HUES48 (cell line): Measurements from ENCODE around the gene IL36B.

ENCODE experiments used
- H3K27ac ChIP-seq: one replicate; pipeline ENCODE4 v1.7.0; 2013; ENCODE audit warnings: low read depth, low read length, inconsistent platforms
- H3K27me3 ChIP-seq: 2 replicates; pipeline ENCODE4 v1.6.1; 2013; ENCODE audit warnings: mild to moderate bottlenecking, low read length; ENCODE audit not compliant: control insufficient read depth, insufficient read depth
- H3K36me3 ChIP-seq: 2 replicates; pipeline ENCODE4 v1.6.1; 2013; ENCODE audit warnings: low read length; ENCODE audit not compliant: control insufficient read depth, insufficient read depth
- H3K4me1 ChIP-seq: 2 replicates; pipeline ENCODE4 v1.6.1; 2013; ENCODE audit warnings: mild to moderate bottlenecking, low read length; ENCODE audit not compliant: control insufficient read depth, insufficient read depth
- H3K4me3 ChIP-seq: 2 replicates; pipeline ENCODE4 v1.5.1; 2013; ENCODE audit warnings: mild to moderate bottlenecking, low read depth, low read length
- H3K9ac ChIP-seq: 2 replicates; pipeline ENCODE4 v1.6.1; 2013; ENCODE audit warnings: mild to moderate bottlenecking, low read depth, low read length, moderate library complexity
- H3K9me3 ChIP-seq: 2 replicates; pipeline ENCODE4 v1.6.1; 2013; ENCODE audit warnings: low read length; ENCODE audit not compliant: control insufficient read depth, insufficient read depth

The IL36B gene

DNA sequence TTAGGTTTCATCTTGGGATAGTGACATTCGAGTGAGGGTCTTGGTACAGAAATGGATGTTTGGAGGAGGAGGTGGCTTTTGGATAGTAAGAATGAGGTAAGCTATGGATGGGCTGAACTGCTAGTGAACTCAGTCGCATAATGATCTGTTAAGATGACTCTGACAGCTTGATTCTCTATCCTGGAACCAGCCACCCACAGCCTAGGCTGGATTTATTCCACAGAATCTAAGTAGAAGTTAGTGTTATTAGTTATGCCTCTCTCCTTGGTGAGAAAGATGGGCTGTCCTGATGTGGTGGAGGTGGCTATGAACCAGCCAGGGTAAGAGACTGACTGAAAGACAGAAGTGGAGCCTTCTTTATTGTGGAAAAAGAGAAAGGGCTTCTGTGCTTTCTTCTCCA lies 25.0 kb downstream of the IL36B start:
- Histone ChIP-seq H3K27ac (no peak overlapping the region), H3K27me3 (no peaks in the 10 kb centered on the region), H3K4me3 (no peak overlapping the region), H3K9me3 (no peaks in the 10 kb centered on the region), H3K9ac (no peak overlapping the region), H3K36me3 (no peaks in the 10 kb centered on the region), H3K4me1 (peaks cover 13% of the 10 kb centered on the region; the same call in 1 of the 2 replicates)

DNA sequence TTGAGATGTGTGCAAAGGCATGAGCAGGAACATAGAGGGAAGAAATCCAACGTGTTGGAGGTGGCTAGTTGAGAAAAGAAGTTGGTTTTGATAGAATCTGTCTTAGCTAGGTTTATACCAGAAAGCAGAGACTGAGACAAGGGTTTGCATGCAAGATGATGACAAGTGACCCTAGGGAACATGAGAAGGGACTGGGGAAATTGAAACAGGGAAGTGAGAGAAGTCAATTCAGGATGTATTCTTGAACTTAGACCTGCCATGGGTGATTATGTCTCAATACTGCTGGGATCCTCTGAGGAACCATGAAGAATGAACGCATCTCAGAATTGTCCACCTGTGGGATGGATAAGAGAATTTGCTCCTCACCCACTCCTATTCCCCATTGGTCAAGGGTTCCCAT lies 26.9 kb downstream of the IL36B start:
- no peaks in the 10 kb centered on the region for H3K27me3 ChIP-seq
- H3K27ac ChIP-seq, result no peak overlapping the region
- H3K36me3 ChIP-seq, result no peaks in the 10 kb centered on the region
- no peaks in the 10 kb centered on the region for H3K9me3 ChIP-seq
- peaks cover 13% of the 10 kb centered on the region; the same call in 1 of the 2 replicates for H3K4me1 ChIP-seq
- no peak overlapping the region for H3K4me3 ChIP-seq
- no peak overlapping the region for H3K9ac ChIP-seq

DNA sequence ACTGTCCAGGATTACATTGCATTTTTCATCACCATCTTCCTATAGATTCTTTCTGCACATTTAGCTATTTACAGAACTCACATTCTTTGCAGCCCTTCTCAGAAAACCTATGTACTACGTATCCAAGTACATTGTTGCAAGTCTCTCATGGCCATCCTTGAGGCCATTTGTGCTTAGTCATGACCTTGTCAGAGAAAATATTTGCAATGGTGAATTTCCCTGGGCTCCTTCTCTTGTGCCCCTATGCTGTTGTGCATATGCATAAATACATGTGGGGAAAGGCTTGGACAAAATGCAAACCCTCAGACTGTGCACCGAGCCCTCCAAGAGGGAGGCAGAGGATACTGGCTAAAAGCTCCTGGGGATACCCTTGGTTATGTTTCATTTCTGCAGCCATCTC lies 27.9 kb downstream of the IL36B start:
- Histone ChIP-seq H3K4me1 (peaks cover 13% of the 10 kb centered on the region; the same call in 1 of the 2 replicates), H3K36me3 (no peaks in the 10 kb centered on the region), H3K27me3 (no peaks in the 10 kb centered on the region), H3K4me3 (no peak overlapping the region), H3K27ac (no peak overlapping the region), H3K9ac (no peak overlapping the region), H3K9me3 (no peaks in the 10 kb centered on the region)

DNA sequence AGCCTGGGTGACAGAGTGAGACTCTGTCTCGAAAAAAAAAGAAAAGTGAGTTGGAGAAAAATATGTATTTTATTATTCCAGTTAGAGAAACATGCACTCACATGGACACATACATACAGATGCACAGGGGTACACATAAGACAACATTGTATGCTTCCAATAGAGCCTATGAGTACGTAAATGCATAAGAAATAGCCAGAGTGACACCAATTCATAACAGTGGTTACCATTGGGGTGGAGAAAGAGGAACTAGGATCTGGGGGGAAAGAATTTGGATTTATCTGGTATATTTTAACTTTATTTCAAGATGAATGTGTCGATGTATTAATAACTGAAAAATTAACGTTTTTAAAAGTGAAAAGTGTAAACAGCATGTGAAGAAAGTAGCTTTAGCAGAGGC lies 31.4 kb downstream of the IL36B start:
- Histone ChIP-seq H3K27me3 (no peaks in the 10 kb centered on the region), H3K9ac (no peak overlapping the region), H3K9me3 (peaks cover 15% of the 10 kb centered on the region), H3K36me3 (no peaks in the 10 kb centered on the region), H3K4me3 (no peak overlapping the region), H3K4me1 (no peaks in the 10 kb centered on the region), H3K27ac (no peak overlapping the region)

DNA sequence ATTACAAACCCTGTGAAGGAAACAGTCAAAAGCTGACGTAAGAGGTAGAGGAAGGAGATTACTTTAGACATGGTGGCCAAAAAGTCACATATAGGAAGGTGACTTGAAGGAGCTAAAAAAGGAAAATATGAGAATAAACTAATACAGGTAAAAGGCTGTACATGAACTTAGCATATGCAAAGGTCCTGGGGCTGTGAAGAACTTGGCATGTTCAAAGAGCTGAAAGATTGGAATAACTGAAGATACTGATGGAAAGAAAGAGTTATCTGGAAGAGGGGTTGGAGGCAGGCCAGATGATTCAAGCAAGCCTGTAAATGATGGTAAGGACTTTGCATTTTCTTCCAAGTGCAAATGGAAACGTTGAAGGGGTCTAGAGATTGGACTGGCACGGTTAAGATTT lies 34.2 kb downstream of the IL36B start:
- no peaks in the 10 kb centered on the region for H3K36me3 ChIP-seq
- H3K27me3 ChIP-seq, result no peaks in the 10 kb centered on the region
- H3K27ac ChIP-seq, result no peak overlapping the region
- H3K9ac ChIP-seq, result no peak overlapping the region
- peaks cover 19% of the 10 kb centered on the region for H3K9me3 ChIP-seq
- no peak overlapping the region for H3K4me3 ChIP-seq
- no peaks in the 10 kb centered on the region for H3K4me1 ChIP-seq

DNA sequence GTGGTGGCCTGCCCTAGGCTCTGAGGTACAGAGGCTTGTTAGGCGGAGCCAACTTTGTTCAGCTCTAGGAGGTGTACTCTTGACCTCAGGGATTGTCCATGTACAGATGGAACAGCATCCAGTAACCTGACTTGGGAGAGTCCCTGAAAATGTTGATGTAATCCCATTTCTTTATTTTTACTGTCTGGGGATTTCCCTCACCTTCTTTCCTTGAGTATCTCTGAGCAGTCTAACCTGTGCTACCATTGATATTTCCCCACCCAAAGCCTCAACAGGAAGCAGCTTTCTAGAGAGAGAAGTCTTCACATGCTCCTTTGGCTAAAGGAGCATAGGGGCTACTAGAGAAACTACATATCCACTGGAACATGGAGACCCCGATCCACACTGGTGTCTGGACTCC lies 37.0 kb downstream of the IL36B start:
- H3K9ac ChIP-seq, result no peak overlapping the region
- no peak overlapping the region for H3K27ac ChIP-seq
- no peaks in the 10 kb centered on the region for H3K4me1 ChIP-seq
- H3K27me3 ChIP-seq, result no peaks in the 10 kb centered on the region
- H3K4me3 ChIP-seq, result no peak overlapping the region
- H3K9me3 ChIP-seq, result peaks cover 19% of the 10 kb centered on the region
- H3K36me3 ChIP-seq, result no peaks in the 10 kb centered on the region

DNA sequence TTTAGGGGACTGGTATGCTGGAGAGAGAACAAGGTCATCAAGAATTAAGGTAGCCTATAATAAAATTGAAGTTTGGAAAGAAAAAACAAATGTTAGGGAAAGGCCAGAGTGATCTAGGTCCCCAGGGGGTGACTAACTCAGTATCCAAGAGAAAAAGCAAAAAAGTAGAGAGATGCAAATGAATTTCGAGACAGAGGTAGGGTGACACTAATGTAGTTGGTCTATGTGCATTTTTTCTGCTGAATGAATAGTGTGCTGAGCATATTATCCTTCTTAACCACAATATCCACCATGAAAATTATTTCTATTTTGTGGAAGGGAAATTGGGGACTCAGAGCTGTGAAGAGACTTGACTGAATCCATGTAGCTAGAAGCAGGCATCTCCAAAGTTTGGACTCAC lies 37.6 kb downstream of the IL36B start:
- Histone ChIP-seq H3K27me3 (no peaks in the 10 kb centered on the region), H3K27ac (no peak overlapping the region), H3K36me3 (no peaks in the 10 kb centered on the region), H3K4me3 (no peak overlapping the region), H3K9ac (no peak overlapping the region), H3K4me1 (no peaks in the 10 kb centered on the region), H3K9me3 (peaks cover 19% of the 10 kb centered on the region)

DNA sequence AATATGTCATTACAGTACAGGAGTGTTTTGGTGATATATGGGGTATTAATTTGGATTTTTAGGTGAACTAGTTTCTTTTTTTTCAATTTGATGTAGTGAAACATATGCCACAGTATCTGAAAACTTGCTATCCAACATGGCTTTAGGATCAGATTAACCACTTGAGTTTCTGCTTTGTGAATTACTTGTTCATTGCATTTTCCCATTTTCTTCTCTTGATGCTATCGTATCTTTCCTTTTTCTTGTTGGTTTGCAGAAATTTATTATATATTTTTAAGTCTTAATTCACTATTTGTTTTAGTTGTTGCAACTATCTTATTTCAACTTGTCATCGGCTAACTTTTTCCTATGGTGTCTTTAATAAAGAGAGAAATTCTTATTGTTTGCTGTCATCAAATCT lies 38.6 kb downstream of the IL36B start:
- peaks cover 18% of the 10 kb centered on the region for H3K9me3 ChIP-seq
- no peaks in the 10 kb centered on the region for H3K4me1 ChIP-seq
- no peak overlapping the region for H3K9ac ChIP-seq
- H3K27ac ChIP-seq, result no peak overlapping the region
- no peak overlapping the region for H3K4me3 ChIP-seq
- H3K36me3 ChIP-seq, result no peaks in the 10 kb centered on the region
- H3K27me3 ChIP-seq, result no peaks in the 10 kb centered on the region

DNA sequence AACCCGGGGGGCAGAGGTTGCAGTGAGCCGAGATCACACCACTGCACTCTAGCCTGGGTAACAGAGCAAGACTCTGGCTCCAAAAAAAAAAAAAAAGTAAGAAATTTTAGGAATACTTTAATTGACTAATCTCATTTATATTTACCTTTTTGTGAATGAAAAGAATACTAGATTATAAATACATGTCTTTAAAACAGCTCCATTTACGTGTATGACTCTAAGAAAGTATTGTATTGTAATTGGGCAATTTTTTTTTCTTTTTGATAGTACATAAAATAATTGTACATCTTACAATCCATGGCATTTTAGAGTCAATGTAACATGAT lies 39.4 kb downstream of the IL36B start:
- Histone ChIP-seq H3K9ac (no peak overlapping the region), H3K27me3 (no peaks in the 10 kb centered on the region), H3K27ac (no peak overlapping the region), H3K9me3 (peaks cover 10% of the 10 kb centered on the region), H3K36me3 (no peaks in the 10 kb centered on the region), H3K4me3 (no peak overlapping the region), H3K4me1 (no peaks in the 10 kb centered on the region)

DNA sequence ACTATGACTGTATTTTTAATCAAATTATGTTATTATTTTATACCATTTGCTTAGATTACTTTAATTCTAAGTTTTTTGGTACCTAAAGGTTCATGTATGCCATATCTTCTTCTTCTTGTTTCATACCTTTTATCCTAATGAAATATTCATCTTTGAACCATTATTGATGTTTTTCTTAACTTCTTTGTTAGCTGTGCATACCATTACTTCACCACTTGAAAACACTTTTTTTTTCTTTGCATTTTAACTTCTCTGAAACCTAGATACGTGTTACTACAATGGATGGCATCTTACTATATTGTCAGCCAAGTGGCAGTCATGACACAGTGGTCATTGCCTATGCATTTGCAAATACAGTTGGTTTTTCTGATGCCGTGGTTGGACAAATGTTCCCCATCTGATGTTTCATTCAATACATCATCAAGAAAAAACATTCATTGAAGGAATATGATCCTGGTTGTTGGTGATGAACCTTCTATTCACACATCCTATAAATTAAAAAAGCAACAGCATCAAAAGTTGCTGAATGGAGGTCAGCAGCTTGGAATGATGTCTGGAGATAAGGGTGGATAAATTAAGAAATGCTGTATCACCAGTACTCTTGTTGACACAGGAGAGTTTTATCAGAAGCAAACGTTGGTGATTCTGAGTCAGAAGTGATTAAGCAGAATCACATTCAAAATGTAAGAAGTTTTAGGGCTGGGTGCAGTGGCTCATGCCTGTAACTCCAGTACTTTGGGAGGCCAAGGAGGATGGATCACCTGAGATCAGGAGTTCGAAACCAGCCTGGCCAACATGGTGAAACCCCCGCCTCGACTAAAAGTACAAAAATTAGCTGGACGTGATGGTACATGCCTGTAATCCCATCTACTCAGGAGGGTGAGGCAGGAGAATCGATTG lies 40.0 kb downstream of the IL36B start:
- Histone ChIP-seq H3K4me3 (no peak overlapping the region), H3K36me3 (no peaks in the 10 kb centered on the region), H3K9ac (no peak overlapping the region), H3K4me1 (no peaks in the 10 kb centered on the region), H3K27ac (no peak overlapping the region), H3K9me3 (peaks cover 9% of the 10 kb centered on the region), H3K27me3 (no peaks in the 10 kb centered on the region)

DNA sequence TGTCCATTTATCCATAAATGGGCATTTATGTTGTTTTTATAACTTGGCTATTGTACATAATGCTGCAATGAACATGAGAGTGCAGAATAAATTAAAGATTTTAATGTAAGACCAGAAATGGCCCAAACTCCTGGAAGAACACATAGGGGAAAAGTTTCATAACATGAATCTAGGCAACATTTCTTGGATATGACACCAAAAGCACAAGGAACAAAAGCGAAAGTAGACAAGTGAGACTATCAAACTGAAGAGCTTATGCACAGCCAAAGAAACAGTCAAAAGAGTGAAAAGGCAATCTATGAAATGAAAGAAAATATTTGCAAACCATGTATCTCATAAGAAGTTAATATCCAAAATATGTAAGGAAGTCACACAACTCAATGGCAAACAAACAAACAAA lies 41.6 kb downstream of the IL36B start:
- Histone ChIP-seq H3K4me3 (no peak overlapping the region), H3K36me3 (no peaks in the 10 kb centered on the region), H3K27ac (no peak overlapping the region), H3K27me3 (no peaks in the 10 kb centered on the region), H3K9me3 (peaks cover 3% of the 10 kb centered on the region), H3K4me1 (no peaks in the 10 kb centered on the region), H3K9ac (no peak overlapping the region)
